SK-N-SH (cell line): ENCODE measurements around the gene TACC2. TPM values are rescaled to one million over a fixed set of nuclear protein-coding genes. Genes with fewer than 3 reads are reported as not detected.

Source experiments
- CTCF ChIA-PET: fragments of 300-600, 350-600 bp; formaldehyde crosslinking; extraction: SDS; loops from one replicate; lab custom pipeline; 2021; lab: Yijun Ruan, JAX
- POLR2A ChIA-PET: fragments of 350-600 bp; sonication (Branson Sonifier 250); formaldehyde crosslinking; extraction: SDS; loops from one replicate; lab custom pipeline; 2020; ENCODE audit warnings: antibody characterized with exemption, inconsistent platforms; lab: Yijun Ruan, JAX
- DNase-seq: peaks from one replicate; pipeline ENCODE4 v3.0.0; 2012
- H2AFZ ChIP-seq: fragments of 200-600 bp; sonication (generic); 2 replicates; pipeline ENCODE4 v1.8.1; 2016; ENCODE audit warnings: antibody characterized with exemption, mild to moderate bottlenecking, low read depth
- H3F3A ChIP-seq: fragments of 200-600 bp; sonication (generic); replicated peaks from 2 replicates; pipeline ENCODE3; 2016; ENCODE audit warnings: antibody characterized with exemption, mild to moderate bottlenecking; ENCODE audit not compliant: insufficient read depth
- H3K27ac ChIP-seq, 2 experiments: fragments of 200-500 bp in 1 of 2; fragments of 200-600 bp in 1 of 2; sonication (Bioruptor generic) in 1 of 2; sonication (generic), shearing (Covaris generic) in 1 of 2; 2 replicates each; pipeline versions ENCODE4 v1.5.1 to v1.6.1; 2014 to 2016; ENCODE audit warnings: low read depth in 2 of 2, inconsistent platforms in 1 of 2, low read length in 1 of 2, mild to moderate bottlenecking in 1 of 2, mixed read lengths in 1 of 2
- H3K27me3 ChIP-seq: fragments of 200-600 bp; sonication (generic), shearing (Covaris generic); 2 replicates; pipeline ENCODE4 v1.6.1; 2016; ENCODE audit warnings: mixed run types; ENCODE audit not compliant: insufficient read depth
- H3K36me3 ChIP-seq, 2 experiments: fragments of 200-500 bp in 1 of 2; fragments of 200-600 bp in 1 of 2; sonication (Bioruptor generic) in 1 of 2; sonication (generic) in 1 of 2; replicated peaks in 1 of 2; 2 replicates each; pipeline versions ENCODE3 to v1.5.1; 2014 to 2016; ENCODE audit warnings: low read length in 1 of 2, mild to moderate bottlenecking in 1 of 2; ENCODE audit not compliant: insufficient read depth in 2 of 2, control insufficient read depth in 1 of 2
- H3K4me1 ChIP-seq, 2 experiments: fragments of 200-500 bp in 1 of 2; fragments of 200-600 bp in 1 of 2; sonication (Bioruptor generic) in 1 of 2; sonication (generic), shearing (Covaris generic) in 1 of 2; 2 replicates each; pipeline versions ENCODE4 v1.5.1 to v1.6.1; 2014 to 2016; ENCODE audit warnings: low read depth in 1 of 2, low read length in 1 of 2, mixed run types in 1 of 2; ENCODE audit not compliant: insufficient read depth in 2 of 2, control insufficient read depth in 1 of 2
- H3K4me2 ChIP-seq: fragments of 200-600 bp; sonication (generic), shearing (Covaris generic); 2 replicates; pipeline ENCODE4 v1.6.1; 2017; ENCODE audit warnings: mixed run types
- H3K4me3 ChIP-seq, 2 experiments: fragments of 200-500 bp in 1 of 2; fragments of 200-600 bp in 1 of 2; sonication (Bioruptor generic) in 1 of 2; sonication (generic), shearing (Covaris generic) in 1 of 2; 2 replicates each; pipeline versions ENCODE4 v1.5.1 to v1.8.1; 2014 to 2016; ENCODE audit warnings: low read depth in 2 of 2, inconsistent platforms in 1 of 2, low read length in 1 of 2, mild to moderate bottlenecking in 1 of 2, mixed read lengths in 1 of 2, moderate library complexity in 1 of 2
- H3K79me2 ChIP-seq: fragments of 200-600 bp; sonication (generic); 2 replicates; pipeline ENCODE4 v1.8.1; 2017; ENCODE audit warnings: mild to moderate bottlenecking; ENCODE audit not compliant: insufficient read depth
- H3K9ac ChIP-seq: fragments of 200-600 bp; sonication (generic); 2 replicates; pipeline ENCODE4 v1.6.1; 2017; ENCODE audit warnings: mixed run types
- H3K9me2 ChIP-seq: fragments of 200-600 bp; sonication (generic); 2 replicates; pipeline ENCODE4 v1.6.1; 2017; ENCODE audit warnings: mixed run types
- H3K9me3 ChIP-seq: fragments of 200-600 bp; sonication (generic); 2 replicates; pipeline ENCODE4 v1.6.1; 2017; ENCODE audit warnings: mixed run types, mild to moderate bottlenecking, moderate library complexity
- H4K20me1 ChIP-seq: fragments of 200-600 bp; sonication (generic); 2 replicates; pipeline ENCODE4 v1.6.1; 2017; ENCODE audit warnings: mild to moderate bottlenecking, mixed run types; ENCODE audit not compliant: insufficient read depth
- ELF1 ChIP-seq: IDR thresholded peaks from 2 replicates; pipeline ENCODE4 v1.4.0; 2012
- RAD21 ChIP-seq: IDR thresholded peaks from 2 replicates; pipeline ENCODE4 v1.6.1; 2012; ENCODE audit warnings: mild to moderate bottlenecking, low read length
- RCOR1 ChIP-seq: fragments of 150-350 bp; IDR thresholded peaks from 2 replicates; pipeline ENCODE4 v1.6.1; 2017; ENCODE audit warnings: antibody characterized with exemption, low read length
- SIN3A ChIP-seq: IDR thresholded peaks from 2 replicates; pipeline ENCODE4 v1.6.1; 2012; ENCODE audit warnings: low read depth, mild to moderate bottlenecking, low read length, moderate library complexity, borderline replicate concordance
- SMC3 ChIP-seq: IDR thresholded peaks from 2 replicates; pipeline ENCODE4 v1.6.1; 2012; ENCODE audit warnings: low read depth, low read length, improper control_type of control experiment
- TAF1 ChIP-seq: IDR thresholded peaks from 2 replicates; pipeline ENCODE4 v1.6.1; 2012; ENCODE audit warnings: low read depth, mild to moderate bottlenecking, low read length, moderate library complexity, borderline replicate concordance
- TCF12 ChIP-seq: IDR thresholded peaks from 2 replicates; pipeline ENCODE4 v1.4.0; 2012
- TEAD4 ChIP-seq: IDR thresholded peaks from 2 replicates; pipeline ENCODE4 v1.4.0; 2012; ENCODE audit warnings: mild to moderate bottlenecking, borderline replicate concordance; ENCODE audit not compliant: insufficient read depth
- WGBS: methylation state at CpG from one replicate; pipeline ENCODE4 v1.1.6; 2017; ENCODE audit warnings: low lambda C conversion rate; 5-methylcytosine and 5-hydroxymethylcytosine counted together
- polyA plus RNA-seq, 3 experiments: library from polyadenylated mRNA; depleted of rRNA; stranded (reverse); fragments of >200 nt; gene quantifications; 2 replicates each; pipeline ENCODE4 v1.2.3, GENCODE V29; 2012
- TF ChIP-seq, protein P1 (sequence below): fragments of 200-600 bp; sonication (generic); IDR thresholded peaks from 2 replicates; pipeline ENCODE4 v1.6.1; 2017; ENCODE audit warnings: antibody characterized with exemption, mild to moderate bottlenecking, moderate library complexity
- TF ChIP-seq, protein P2 (sequence below): IDR thresholded peaks from 2 replicates; pipeline ENCODE4; 2012

Gene TACC2
- polyA plus RNA-seq, 1 of the 3 experiments (the other 2 are of a cell fraction) = 8.8 TPM

DNA sequence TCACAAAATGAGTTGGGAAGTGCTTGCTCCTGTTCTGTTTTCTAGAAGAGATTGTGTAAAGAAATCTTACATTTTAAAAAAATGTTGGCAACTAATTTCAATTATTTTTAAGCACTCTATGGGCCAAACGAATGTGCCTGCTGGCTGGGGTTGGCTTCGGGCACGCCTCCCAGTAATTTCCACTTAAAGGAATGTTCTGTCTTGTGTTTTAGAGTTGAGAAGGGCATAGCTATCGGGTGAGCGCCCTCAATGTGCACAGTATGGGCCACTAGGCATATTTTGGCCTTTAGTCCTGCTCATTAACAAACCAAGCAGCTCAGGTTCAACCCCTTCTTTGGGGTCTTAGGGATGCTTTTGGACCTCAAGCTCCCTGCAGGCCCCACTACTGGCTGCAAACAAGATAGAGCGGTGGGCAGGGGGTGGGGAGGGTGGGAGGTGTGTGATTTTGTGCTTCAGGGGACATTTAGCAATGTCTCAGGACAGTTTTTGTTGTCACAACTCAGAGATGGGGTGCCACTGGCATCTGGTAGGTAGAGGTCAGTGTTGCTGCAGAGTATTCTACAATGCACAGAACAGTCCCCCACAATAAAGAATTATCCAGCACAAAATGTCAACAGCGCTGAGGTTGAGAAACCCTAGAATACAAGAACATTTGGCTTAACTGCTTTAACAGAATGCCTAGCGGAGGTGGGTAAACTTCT, 40.7 kb downstream of the TACC2 start:
- no peaks in the 10 kb centered on the region for H3K27me3 ChIP-seq
- H2AFZ ChIP-seq = no peak overlapping the region

DNA sequence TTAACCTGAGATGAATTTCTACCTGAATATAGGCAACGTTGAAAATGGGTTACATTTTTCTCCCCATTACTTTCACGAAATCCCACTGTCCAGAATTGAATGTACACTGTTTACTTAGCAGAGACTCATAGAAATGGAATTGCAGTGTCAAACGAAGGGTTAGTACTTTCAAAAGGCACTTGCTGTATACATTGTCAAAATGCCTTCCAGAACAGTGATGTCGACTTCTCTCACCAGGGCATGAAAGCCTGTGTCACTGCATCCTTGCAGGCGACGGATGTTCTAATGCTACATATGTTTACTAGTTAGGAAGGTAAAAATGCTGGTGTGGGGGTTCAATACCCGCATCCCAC, 41.2 kb downstream of the TACC2 start:
- H3K36me3 ChIP-seq = no peaks in the 10 kb centered on the region
- H3K79me2 ChIP-seq = no peaks in the 10 kb centered on the region
- no peaks in the 10 kb centered on the region for H3K27me3 ChIP-seq
- 51% methylated on average over 7 of the region's 7 CpGs for WGBS
- TF ChIP-seq RAD21 (no peak), SIN3A (no peak), TAF1 (no peak), TEAD4 (no peak), TCF12 (no peak)
- TF ChIP-seq, all 33 proteins: peak for 0
- Histone ChIP-seq H3K4me1 (peaks cover 0 to 2% of the 10 kb centered on the region in 2 experiments; a peak in 1 of 4 replicates), H3K9me2 (no peaks in the 10 kb centered on the region), H3K9ac (no peak overlapping the region), H3K4me2 (no peak overlapping the region), H4K20me1 (no peaks in the 10 kb centered on the region), H2AFZ (no peak overlapping the region), H3K4me3 (no peak overlapping the region), H3F3A (no peaks in the 10 kb centered on the region), H3K9me3 (no peaks in the 10 kb centered on the region), H3K27ac (no peak overlapping the region)
- ChIA-PET CTCF (interaction anchor here (0.7 to 2.3 kb wide), 5 partner anchors 73 to 405 kb away, joined by 3 to 8 read pairs (median 3); no protein-coding TSS in a partner anchor), POLR2A (no interaction called here)
- DNase-seq = no peak

More for the DNA sequence above, 40.7 kb downstream of the TACC2 start:
- Histone ChIP-seq H3K9me2 (no peaks in the 10 kb centered on the region), H3K27ac (no peak overlapping the region), H3K9me3 (no peaks in the 10 kb centered on the region), H3F3A (no peaks in the 10 kb centered on the region), H3K4me3 (no peak overlapping the region), H3K9ac (no peak overlapping the region), H4K20me1 (no peaks in the 10 kb centered on the region), H3K36me3 (no peaks in the 10 kb centered on the region), H3K4me1 (no peaks in the 10 kb centered on the region; a peak in 1 of 4 replicates), H3K79me2 (no peaks in the 10 kb centered on the region), H3K4me2 (no peak overlapping the region)
- ChIA-PET CTCF (interaction anchor here (0.9 to 2.3 kb wide), 3 partner anchors 83 to 406 kb away, joined by 3 to 8 read pairs (median 3); no protein-coding TSS in a partner anchor), POLR2A (no interaction called here)
- WGBS = 67% methylated on average over 7 of the region's 8 CpGs
- TF ChIP-seq, protein P1, sequence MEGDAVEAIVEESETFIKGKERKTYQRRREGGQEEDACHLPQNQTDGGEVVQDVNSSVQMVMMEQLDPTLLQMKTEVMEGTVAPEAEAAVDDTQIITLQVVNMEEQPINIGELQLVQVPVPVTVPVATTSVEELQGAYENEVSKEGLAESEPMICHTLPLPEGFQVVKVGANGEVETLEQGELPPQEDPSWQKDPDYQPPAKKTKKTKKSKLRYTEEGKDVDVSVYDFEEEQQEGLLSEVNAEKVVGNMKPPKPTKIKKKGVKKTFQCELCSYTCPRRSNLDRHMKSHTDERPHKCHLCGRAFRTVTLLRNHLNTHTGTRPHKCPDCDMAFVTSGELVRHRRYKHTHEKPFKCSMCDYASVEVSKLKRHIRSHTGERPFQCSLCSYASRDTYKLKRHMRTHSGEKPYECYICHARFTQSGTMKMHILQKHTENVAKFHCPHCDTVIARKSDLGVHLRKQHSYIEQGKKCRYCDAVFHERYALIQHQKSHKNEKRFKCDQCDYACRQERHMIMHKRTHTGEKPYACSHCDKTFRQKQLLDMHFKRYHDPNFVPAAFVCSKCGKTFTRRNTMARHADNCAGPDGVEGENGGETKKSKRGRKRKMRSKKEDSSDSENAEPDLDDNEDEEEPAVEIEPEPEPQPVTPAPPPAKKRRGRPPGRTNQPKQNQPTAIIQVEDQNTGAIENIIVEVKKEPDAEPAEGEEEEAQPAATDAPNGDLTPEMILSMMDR = peak; percentile 28; the same call in 1 of the 2 replicates
- TF ChIP-seq RCOR1 (no peak), SMC3 (peak; percentile 29), ELF1 (no peak), RAD21 (peak; percentile 65)
- TF ChIP-seq, protein P2, sequence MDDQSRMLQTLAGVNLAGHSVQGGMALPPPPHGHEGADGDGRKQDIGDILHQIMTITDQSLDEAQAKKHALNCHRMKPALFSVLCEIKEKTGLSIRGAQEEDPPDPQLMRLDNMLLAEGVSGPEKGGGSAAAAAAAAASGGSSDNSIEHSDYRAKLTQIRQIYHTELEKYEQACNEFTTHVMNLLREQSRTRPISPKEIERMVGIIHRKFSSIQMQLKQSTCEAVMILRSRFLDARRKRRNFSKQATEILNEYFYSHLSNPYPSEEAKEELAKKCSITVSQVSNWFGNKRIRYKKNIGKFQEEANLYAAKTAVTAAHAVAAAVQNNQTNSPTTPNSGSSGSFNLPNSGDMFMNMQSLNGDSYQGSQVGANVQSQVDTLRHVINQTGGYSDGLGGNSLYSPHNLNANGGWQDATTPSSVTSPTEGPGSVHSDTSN = no peak
- no peak for DNase-seq
